Parathyroid adenoma (tissue), 2 donors: ENCODE measurements around the gene CD8A.
"Not testable (repeated sequence)": the region's sequence is repeated elsewhere in the genome, so short reads cannot be mapped to it uniquely, and the experiment has no call there.

ENCODE experiments used
- H2AFZ ChIP-seq: fragments of 300-600 bp; sonication (generic); one replicate; pipeline ENCODE4 v1.7.0; 2017; ENCODE audit warnings: antibody characterized with exemption, mild to moderate bottlenecking
- H3K27ac ChIP-seq: fragments of 300-600 bp; sonication (generic); one replicate; pipeline ENCODE4 v1.7.0; 2017
- H3K27me3 ChIP-seq: fragments of 300-600 bp; sonication (generic); one replicate; pipeline ENCODE4 v1.7.0; 2017; ENCODE audit warnings: low read length; ENCODE audit not compliant: control insufficient read depth, insufficient read depth
- H3K36me3 ChIP-seq: fragments of 300-600 bp; sonication (generic); one replicate; pipeline ENCODE4 v1.7.0; 2017; ENCODE audit warnings: low read length; ENCODE audit not compliant: control insufficient read depth, insufficient read depth
- H3K4me1 ChIP-seq: fragments of 300-600 bp; sonication (generic); one replicate; pipeline ENCODE4 v1.7.0; 2017; ENCODE audit warnings: control low read depth
- H3K4me2 ChIP-seq: fragments of 300-600 bp; sonication (generic); one replicate; pipeline ENCODE4 v1.7.0; 2017; ENCODE audit warnings: low read length
- H3K4me3 ChIP-seq: fragments of 300-600 bp; sonication (generic); one replicate; pipeline ENCODE4 v1.7.0; 2017; ENCODE audit warnings: low read depth, low read length
- H3K79me2 ChIP-seq: fragments of 300-600 bp; sonication (generic); one replicate; pipeline ENCODE4 v1.7.0; 2017; ENCODE audit warnings: control low read depth
- H3K9ac ChIP-seq: fragments of 300-600 bp; sonication (generic); one replicate; pipeline ENCODE4 v1.7.0; 2017; ENCODE audit warnings: mild to moderate bottlenecking
- H3K9me3 ChIP-seq: fragments of 300-600 bp; sonication (generic); one replicate; pipeline ENCODE4 v1.7.0; 2017; ENCODE audit warnings: low read length; ENCODE audit not compliant: control insufficient read depth
- CTCF ChIP-seq: fragments of 300-600 bp; sonication (generic); IDR thresholded peaks from one replicate; pipeline ENCODE4 v1.7.0; 2017; ENCODE audit warnings: antibody characterized with exemption, mild to moderate bottlenecking
- donor health status: primary hyperparathyroidism.

CD8A gene

DNA sequence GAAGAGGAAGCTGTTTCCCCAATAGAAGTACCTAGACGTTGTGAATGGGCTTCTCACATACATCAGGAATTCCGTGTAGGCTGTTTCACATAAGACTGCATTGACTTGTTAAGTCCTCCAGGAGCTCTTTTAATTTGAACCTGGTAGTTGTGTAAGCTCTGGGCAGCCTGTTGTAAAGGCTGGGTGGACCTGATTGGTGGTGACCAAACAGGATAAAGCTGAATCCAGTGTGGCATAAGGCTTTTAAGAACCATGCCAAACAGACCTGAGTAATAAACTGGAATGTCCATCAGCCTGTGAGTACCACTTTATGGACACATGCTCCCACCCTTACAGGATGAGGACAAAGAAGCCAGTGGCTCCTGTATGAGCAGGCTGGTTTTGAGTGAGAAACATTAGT is 46.6 kb downstream of the CD8A start:
- Histone ChIP-seq H2AFZ (no peak overlapping the region), H3K4me3 (no peak overlapping the region), H3K27me3 (no peaks in the 10 kb centered on the region), H3K36me3 (no peaks in the 10 kb centered on the region), H3K4me2 (no peak overlapping the region), H3K79me2 (peaks cover 9% of the 10 kb centered on the region), H3K9ac (no peak overlapping the region), H3K4me1 (no peaks in the 10 kb centered on the region), H3K27ac (no peak overlapping the region), H3K9me3 (no peaks in the 10 kb centered on the region)
- TF ChIP-seq CTCF, result no peak

DNA sequence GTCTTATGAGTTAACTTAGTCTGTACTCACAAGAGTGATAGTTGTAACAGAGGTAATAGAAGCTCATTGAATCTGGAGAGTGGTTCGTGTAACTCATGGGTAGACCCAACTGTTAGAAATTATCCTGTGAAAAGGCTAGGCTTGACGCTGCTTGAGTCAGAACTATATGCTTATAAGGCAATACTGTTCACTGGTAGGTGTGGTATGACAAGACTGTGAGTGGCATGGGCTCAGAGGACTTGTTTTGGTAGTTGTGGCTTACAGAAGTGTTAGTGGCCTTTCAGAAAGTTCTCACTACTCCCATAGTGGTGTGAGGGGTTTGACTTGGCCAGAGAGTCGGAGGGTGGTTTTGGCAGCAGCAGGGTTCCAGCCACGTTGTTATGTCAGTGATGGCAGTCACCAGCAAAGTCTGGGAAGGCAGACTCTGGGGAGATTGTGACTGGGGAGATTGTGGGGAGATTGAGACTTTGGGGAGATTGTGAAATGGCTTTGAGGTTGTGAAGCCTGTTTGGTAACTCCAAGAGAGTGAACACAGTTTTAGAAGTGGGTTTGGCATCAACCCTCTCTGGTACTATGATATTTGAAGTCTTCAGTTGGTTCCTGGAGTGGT is 48.7 kb downstream of the CD8A start:
- not testable (repeated sequence) for H3K27me3 ChIP-seq, H3K79me2 ChIP-seq, H2AFZ ChIP-seq, H3K4me1 ChIP-seq, H3K4me3 ChIP-seq, H3K9me3 ChIP-seq, H3K4me2 ChIP-seq, H3K9ac ChIP-seq, H3K27ac ChIP-seq, H3K36me3 ChIP-seq

DNA sequence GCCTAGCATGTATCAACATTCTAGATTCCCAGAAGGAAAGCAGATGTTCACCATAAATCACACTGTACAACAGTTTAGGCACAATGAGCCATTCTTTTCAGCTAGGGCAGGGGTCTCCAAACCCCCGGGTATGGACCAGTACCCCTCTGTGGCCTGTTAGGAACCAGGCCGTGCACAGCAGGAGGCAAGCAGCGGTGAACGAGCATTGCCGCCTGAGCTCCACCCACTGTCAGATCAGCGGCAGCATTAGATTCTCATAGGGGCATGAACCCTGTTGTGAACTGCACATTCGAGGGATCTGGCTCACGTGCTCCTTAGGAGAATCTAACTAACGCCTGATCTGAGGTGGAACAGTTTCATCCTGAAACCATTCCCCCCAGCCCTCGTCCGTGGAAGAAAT is 50.8 kb downstream of the CD8A start:
- H3K79me2 ChIP-seq, H3K4me2 ChIP-seq, H3K27ac ChIP-seq, H3K4me1 ChIP-seq, H3K27me3 ChIP-seq, H2AFZ ChIP-seq, H3K36me3 ChIP-seq, H3K9me3 ChIP-seq, H3K9ac ChIP-seq, H3K4me3 ChIP-seq: not testable (repeated sequence)

DNA sequence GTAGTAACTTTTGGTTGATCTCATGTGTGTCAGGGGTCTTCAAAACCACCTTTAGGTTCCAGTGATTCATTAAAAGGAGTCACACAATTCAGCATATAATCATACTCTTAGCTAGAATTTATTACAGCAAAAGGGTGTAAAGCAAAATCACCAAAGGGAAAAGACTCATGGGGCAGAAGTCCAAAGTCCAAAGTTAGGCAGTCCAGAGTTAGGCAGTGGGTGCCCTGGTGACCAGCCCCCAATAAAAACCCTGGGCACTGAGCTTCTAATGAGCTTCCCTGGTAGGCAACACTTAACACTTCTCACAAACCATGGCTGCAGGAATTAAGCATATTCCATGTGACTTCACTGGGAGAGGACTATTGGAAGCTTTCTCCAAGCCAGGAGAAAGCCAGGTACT is 51.2 kb downstream of the CD8A start:
- H3K79me2 ChIP-seq, H3K4me2 ChIP-seq, H3K4me3 ChIP-seq, H3K27ac ChIP-seq, H3K9me3 ChIP-seq, H2AFZ ChIP-seq, H3K36me3 ChIP-seq, H3K9ac ChIP-seq, H3K27me3 ChIP-seq, H3K4me1 ChIP-seq: not testable (repeated sequence)

DNA sequence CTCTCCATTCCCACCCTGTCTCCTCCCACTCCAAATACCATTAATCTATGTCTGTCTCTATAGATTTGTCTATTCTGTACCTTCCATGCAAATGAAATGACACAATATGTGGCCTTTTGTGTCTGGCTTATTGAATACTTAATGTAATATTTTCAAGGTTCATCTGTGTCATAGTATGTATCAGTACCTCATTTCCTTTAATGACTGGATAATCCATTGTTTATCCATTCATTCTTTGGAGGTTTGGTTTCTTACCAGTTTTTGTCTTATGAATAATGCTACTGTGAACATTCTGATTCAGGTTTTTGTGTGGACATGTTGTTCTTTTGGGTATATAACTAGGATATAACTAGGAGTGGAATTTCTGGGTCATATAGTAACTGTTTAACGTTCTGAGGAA is 55.8 kb downstream of the CD8A start:
- H3K27me3 ChIP-seq, H3K27ac ChIP-seq, H3K4me3 ChIP-seq, H2AFZ ChIP-seq, H3K4me2 ChIP-seq, H3K9ac ChIP-seq, H3K4me1 ChIP-seq, H3K79me2 ChIP-seq, H3K9me3 ChIP-seq, H3K36me3 ChIP-seq: not testable (repeated sequence)
